Stimulated activated CD8-positive, alpha-beta memory T cell treated with anti-CD3 and anti-CD28 coated beads, Interleukin-12 subunit alpha, Interleukin-12 subunit beta, amount 100 ng/mL, for 24 hours (primary cell): ENCODE measurements around the gene CNNM3.
"Not testable (repeated sequence)": the region's sequence is repeated elsewhere in the genome, so short reads cannot be mapped to it uniquely, and the experiment has no call there.

ENCODE experiments used
- DNase-seq: peaks from one replicate; pipeline ENCODE4 v3.0.0-alpha.2; 2020; ENCODE audit errors: extremely low read depth

CNNM3 gene

GRCh38 chr2:96839875-96840850, 24.1 kb downstream of the CNNM3 start:
- DNase-seq: no peak

- no peak for DNase-seq
These were observed 25.8 kb downstream of the CNNM3 start for GRCh38 chr2:96841701-96842495.

GRCh38 chr2:96842600-96842999, 26.5 kb downstream of the CNNM3 start:
- no peak for DNase-seq

DNA sequence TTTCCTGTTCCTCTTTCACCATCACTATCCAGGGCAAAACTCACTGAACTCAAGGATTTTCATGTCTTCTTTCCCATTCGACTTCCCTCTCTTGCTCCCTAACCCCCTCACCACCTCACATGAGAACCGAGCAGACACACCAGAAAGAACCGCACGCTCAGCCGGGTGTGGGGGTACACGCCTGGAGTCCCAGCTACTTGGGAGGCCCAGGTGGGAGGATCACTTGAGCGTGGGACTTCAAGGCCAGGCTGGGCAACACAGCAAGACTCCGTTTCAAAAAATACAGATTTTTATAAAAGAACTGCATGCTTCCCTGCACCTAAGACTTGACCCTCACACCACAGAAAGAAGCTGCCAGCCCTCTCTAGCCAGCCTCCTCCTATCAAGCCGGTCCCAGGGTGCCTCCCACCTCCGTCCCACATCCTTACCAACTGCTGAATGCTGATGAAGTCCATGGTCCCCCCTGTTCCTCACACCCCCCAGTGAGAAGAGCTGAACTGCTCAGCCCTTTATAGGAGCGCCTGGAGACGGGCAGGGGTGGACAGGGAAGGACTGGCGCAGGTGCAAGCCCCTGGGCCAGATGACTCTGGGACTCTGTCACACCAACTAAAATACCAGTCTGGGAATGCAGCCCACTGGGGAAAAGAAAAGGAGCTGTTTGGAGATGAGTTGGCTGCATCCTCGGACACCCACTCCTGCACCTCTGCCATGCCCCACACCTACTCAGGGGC, 27.6 kb downstream of the CNNM3 start, which contains the start of gene ANKRD23:
TSS of gene ANKRD23 (minus strand) at position 484 of the 731 bp plus-strand sequence. CDS start at position 455, 29 bp downstream.
- DNase-seq: no peak

DNA sequence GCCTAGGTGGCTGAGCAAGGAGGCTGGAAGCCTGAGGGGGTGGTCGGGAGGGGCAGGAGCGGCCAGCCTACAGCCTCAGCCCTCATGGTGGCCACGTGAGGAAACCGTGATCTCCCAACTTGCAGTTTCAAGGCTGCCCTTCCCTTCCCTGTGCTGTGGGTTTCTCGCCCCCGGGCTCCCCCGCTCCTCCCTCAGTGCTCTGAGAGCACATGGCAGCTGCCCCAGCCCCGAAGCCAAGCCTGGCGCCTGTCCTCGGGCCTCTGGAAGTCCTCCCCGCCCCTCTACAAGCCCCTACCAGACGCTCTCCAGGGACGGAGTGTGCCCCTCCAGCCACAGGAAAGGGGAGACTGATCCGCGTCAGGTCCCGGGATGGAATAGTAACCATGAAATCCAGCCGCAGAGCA, 28.3 kb downstream of the CNNM3 start:
- no peak for DNase-seq

DNA sequence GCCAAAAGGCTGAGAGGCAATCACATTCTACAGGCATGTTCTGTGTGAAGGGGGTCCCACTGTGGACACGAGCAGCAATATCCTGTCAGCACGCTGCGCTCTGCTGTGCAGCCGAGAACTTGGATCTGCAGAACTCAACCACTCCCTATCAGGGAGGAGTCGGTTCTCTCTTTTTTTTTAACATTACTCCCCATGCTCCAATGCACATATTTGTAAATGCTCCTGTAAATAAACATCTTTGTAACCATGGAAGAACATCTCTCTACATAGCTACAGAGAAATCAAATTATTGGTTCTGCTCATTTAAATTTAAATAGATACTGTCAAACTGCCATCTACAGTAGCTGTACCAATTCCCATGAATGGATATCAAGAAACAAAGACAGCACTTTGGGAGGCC, 30.8 kb downstream of the CNNM3 start:
- no peak for DNase-seq

DNA sequence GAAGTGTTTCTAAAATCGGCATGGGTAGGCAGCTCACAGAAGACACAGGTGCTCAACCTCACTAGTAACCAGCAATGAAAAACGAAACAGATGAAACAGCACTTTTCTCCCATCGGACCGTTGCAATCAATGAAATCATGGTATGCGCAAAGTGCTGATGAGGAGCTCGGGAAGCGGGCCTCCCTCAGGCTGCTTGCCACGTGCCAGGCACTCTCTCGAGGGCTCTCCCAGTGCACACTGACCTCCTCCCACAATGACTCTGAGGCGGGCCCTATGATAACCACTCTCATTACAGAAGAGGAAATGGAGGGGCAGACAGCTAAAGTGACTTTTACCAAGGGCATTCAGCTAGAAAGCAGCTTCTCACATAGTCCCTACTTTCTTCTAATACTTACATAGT, 31.5 kb downstream of the CNNM3 start:
- no peak for DNase-seq

GRCh38 chr2:96848264-96848663, 32.2 kb downstream of the CNNM3 start:
- no peak for DNase-seq

DNA sequence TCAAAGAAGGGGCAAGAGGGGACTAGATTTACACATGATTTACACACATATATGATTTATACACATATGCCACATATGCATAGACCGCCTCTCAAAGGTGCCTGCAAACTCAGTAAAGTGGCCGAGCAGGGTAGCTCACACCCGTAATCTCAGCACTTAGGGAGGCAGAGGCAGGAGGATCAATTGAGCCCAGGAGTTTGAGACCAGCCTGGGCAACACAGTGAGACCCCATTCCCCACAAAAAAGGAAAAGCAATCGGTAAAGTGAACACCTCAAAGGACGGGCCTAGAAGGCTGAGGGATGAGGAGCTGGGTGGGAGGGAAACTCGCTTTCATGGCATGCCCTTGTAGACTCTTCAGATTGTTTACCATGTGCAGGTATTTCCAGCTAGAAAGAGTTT, 36.6 kb downstream of the CNNM3 start:
- no peak for DNase-seq

- no peak for DNase-seq
These were observed 37.3 kb downstream of the CNNM3 start for GRCh38 chr2:96853321-96853720.

GRCh38 chr2:96856776-96857666, 41.0 kb downstream of the CNNM3 start:
- no peak for DNase-seq

GRCh38 chr2:96857667-96858372, 41.8 kb downstream of the CNNM3 start, which contains the start of gene ANKRD39:
Gene ANKRD39 (minus strand): TSS chr2:96858016. CDS start chr2:96857987, 29 bp downstream.
- peak; percentile 93 for DNase-seq

- no peak for DNase-seq
These were observed 43.1 kb downstream of the CNNM3 start for GRCh38 chr2:96859099-96859649.

GRCh38 chr2:96859681-96860064, 43.6 kb downstream of the CNNM3 start:
- DNase-seq: no peak

- no peak for DNase-seq
These were observed 44.3 kb downstream of the CNNM3 start for GRCh38 chr2:96860065-96861029.

DNA sequence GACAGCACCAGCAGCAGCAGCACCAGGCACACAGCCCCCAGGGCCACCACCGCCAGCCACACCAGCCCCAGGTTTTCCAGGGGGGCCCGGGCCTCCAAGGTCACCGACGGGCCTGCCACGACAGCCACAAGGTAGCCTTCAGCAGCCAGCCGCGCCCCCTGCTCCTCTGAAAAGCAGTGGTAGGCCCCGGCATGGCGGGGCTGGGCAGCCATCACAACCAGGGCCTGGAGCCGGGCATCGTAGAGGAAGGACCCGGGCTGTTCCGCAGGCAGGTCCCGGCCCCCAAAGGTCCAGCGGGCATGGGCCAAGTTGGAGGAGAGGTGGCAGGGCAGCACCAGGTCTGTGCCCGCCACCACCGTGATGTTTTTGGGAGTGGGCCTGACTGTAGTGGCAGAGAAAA, 45.0 kb downstream of the CNNM3 start:
- no peak for DNase-seq

GRCh38 chr2:96863056-96863455, 47.0 kb downstream of the CNNM3 start:
- not testable (repeated sequence) for DNase-seq

DNA sequence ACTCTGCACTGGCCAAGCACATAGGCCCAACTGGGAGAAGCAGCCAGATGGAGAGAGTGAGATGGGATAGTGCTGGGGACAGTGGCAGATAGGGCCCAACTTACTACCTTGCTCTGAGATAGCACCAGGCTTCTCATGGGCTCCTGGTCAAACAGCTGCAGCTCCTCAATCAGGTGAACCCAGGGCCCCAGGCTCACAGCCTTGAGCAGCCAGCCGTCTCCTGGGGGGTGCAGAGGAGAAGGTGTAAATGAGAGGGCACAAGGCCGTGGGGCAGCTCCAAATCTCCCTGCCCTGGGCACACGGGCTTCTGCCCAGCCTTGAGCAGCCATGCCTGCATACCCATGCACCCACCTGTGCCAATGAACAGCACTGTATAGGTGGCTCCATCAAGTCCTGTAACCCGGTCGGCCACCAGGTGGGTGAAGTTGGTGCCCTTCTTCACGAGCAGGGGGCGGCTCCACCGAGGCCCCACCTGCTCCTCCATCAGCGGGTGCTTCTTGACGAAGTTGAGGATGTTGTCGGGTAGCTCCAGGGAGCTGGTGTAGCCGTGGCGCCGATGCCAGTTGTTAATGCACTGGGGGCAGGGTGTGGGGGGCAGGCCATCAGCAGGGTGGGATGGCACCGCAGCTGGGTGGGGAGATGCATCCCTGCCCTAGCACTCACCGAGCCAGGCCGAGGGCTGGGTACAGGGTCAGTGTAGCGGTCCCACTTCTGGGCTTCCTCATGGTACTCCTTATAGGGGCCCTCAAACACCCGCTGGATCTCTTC, 47.7 kb downstream of the CNNM3 start:
- DNase-seq: no peak
